GM19239 (cell line): Measurements from ENCODE around the gene PKD2L1.

Experiments used
- DNase-seq: peaks from one replicate; pipeline ENCODE4 v3.0.0; 2011; ENCODE audit warnings: low spot score; ENCODE audit not compliant: insufficient read length
- FAIRE-seq: peaks from 2 replicates; lab custom pipeline; 2011; peaks lifted over from hg19 to GRCh38; lab: Jason Lieb, UNC

PKD2L1 gene

GRCh38 chr10:100357059-100357858, 27.2 kb upstream of the PKD2L1 start:
- no peak for FAIRE-seq
- DNase-seq = no peak

GRCh38 chr10:100356067-100357017, 26.3 kb upstream of the PKD2L1 start:
- FAIRE-seq = no peak
- DNase-seq = no peak

GRCh38 chr10:100355086-100355485, 25.1 kb upstream of the PKD2L1 start:
- FAIRE-seq (no peak), DNase-seq (no peak)

- no peak for DNase-seq
- no peak for FAIRE-seq
These were observed 23.9 kb upstream of the PKD2L1 start for GRCh38 chr10:100353770-100354485.

GRCh38 chr10:100350914-100351485, 21.0 kb upstream of the PKD2L1 start:
- no peak for FAIRE-seq
- no peak for DNase-seq

DNA sequence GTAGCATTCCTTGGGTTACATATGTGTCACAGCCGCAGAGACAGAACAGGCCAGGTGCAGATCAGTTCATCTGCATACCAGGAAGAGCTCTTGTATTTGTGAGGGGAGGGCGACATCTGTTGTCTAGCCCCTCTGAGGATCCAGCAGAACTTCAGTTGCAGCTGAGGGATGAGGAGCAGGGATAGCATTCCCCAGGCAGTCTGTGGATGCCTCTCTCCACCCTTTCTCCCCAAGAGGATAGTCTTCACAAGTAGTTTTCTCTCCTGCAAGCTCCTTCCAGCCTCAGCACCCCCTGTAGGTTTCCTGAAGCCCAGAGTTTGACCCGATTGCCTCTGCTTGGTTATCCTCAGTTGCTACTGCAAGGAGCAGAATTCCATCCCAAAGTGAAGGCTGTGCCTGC, 19.6 kb upstream of the PKD2L1 start:
- no peak for DNase-seq
- no peak for FAIRE-seq

GRCh38 chr10:100349087-100349486, 19.1 kb upstream of the PKD2L1 start:
- DNase-seq = no peak
- no peak for FAIRE-seq

DNA sequence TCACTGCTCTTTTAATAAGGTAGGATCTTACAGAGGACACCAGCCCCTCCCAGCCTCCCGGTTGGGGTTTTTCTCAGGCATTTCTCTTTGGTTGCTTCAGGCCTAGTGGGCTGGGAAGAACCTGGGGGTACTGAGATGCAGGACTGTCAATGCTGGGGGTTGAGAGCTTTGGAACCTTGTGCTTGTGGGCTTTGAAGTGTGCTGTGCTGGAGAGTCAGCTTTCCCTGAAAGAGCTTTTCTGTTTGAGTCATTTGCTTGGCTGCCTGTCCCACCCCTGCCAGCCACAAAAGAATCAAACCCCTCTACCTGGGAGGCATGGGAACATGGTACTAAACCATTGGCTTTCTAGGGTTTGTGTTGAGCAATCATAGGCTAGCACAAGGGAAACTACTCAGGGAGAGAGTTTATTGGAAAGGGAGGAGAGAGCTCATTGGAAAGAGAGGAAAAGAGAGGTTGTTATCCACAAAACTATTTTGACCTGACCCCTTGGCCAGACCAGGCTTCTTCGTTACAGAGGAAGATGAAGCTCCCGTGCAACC, 18.4 kb upstream of the PKD2L1 start:
- DNase-seq (no peak), FAIRE-seq (no peak)

DNA sequence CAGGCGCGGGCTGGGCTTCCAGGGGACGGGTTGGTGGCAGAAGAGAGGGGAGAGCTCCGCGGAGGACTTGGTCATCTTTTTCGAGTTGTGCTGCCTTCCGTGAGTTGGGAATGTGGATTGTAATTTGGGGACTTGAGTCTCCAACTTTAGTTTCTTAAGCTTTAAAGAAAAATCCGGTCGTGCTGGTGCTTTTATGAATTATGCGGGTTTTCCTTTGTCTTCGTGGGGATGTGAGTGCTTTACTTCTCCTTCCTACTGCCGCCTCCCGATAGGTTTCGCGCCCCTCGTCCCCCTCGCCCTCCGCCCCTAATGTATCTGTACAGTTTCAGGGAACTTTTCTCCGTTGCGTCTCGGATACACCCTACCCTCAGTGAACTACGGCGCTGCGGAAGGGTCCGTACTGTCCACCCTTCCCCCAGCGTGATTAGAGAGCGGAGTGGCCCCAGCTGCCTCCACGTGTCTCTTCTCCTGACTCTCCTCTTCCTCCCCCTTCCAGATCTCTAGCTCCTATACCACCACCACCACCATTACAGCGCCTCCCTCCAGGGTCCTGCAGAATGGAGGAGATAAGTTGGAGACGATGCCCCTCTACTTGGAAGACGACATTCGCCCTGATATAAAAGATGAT, 17.7 kb upstream of the PKD2L1 start:
- no peak for DNase-seq
- FAIRE-seq = peak; percentile 40

DNA sequence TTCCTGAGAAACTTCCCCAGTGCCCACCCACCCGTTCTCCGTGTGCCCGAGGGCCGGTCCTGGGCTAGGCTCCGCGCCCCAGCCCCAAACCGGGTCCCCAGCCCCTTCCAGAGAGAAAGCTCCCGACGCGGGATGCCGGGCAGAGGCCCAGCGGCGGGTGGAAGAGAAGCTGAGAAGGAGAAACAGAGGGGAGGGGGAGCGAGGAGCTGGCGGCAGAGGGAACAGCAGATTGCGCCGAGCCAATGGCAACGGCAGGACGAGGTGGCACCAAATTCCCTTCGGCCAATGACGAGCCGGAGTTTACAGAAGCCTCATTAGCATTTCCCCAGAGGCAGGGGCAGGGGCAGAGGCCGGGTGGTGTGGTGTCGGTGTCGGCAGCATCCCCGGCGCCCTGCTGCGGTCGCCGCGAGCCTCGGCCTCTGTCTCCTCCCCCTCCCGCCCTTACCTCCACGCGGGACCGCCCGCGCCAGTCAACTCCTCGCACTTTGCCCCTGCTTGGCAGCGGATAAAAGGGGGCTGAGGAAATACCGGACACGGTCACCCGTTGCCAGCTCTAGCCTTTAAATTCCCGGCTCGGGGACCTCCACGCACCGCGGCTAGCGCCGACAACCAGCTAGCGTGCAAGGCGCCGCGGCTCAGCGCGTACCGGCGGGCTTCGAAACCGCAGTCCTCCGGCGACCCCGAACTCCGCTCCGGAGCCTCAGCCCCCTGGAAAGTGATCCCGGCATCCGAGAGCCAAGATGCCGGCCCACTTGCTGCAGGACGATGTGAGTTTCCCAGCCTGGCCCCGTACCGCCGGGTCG, 16.9 kb upstream of the PKD2L1 start, which contains the start of gene SCD:
TSS of gene SCD (plus strand) at position 469 of the 803 bp plus-strand sequence. CDS start at position 741, 272 bp downstream.
- DNase-seq (peak; percentile 90), FAIRE-seq (peak; percentile 97)

DNA sequence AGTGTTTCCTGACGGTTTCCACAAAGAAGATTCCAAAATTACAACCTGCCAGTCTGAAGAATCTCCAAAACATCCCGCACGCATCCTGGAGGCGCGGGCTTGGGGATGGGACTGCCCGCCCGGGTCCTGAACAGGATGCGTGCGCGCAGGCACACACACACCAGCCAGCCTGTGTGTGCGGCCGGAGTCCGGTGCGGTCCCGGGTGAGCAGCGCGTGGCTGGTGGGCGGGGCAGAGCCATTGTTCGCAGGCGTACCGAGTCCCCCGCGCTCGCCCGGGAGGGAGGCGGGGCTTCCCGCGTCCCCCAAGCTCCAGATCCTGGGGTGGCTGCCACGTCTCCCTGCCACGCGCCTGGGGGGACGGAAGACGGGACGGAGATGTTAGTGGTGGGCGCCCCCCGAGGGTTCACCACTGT, 16.3 kb upstream of the PKD2L1 start:
- DNase-seq = no peak
- FAIRE-seq = peak; percentile 8

GRCh38 chr10:100345570-100346330, 15.7 kb upstream of the PKD2L1 start:
- FAIRE-seq = no peak

GRCh38 chr10:100344241-100344788, 14.3 kb upstream of the PKD2L1 start:
- FAIRE-seq = no peak
- no peak for DNase-seq

More at GRCh38 chr10:100345570-100346330, 15.7 kb upstream of the PKD2L1 start:
- DNase-seq = no peak

DNA sequence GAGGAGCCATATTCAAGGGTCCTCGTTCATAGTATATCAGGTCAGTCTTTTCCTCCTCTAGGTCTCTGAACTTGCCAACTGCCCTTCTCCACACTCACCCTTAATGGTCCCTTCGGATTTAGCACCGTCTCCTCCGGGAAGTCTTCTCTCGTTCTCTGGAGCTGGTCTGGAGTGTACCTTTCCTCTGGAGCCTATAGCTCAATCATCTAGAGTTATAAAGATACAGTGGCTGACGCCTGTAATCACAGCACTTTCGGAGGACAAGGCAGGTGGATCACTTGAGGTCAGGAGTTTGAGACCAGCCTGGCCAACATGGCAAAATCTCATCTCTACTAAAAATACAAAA, 12.6 kb upstream of the PKD2L1 start:
- DNase-seq (no peak), FAIRE-seq (no peak)

- DNase-seq = peak; percentile 21
- FAIRE-seq = no peak
These were observed 12.1 kb upstream of the PKD2L1 start for GRCh38 chr10:100341953-100342626.

DNA sequence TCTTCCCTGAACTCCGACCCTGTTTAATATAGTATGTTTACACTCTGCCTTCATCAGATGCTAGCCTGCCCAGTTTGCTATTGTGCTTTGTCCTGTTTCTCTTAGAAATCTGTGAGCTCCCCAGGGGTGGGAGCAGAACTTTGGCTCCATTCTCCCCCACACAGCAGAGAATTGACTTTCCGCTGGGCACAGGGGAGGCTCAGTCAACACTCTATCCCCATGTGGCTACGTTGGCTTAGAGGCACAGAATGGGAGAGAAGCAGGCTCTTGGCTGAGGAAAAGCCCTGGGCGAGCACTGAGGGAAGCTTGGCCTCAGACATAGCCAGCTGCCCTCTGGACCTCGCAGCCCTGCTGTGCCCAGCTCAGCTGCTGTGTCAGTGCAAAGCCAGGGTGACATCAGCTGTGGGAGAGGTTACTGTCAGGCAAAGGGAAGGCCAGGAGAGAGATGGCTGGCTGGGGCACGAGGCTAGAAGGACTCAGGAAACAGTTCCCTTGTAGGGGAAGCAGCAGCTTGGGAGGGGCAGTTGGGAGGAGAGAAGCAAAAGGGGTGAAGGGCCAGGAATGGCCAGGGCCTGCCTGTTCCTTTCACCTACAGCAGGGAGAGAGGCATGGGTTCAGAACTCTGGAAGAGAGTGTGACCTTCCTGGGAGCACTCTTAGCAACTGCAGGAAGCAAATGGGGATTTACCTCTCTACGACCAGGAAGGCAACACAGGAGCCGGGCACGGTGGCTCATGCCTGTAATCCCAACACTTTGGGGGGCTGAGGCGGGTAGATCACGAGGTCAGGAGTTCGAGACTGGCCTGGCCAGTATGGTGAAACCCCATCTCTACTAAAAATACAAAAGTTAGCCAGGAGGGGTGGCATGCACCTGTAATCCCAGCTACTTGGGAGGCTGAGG, 11.2 kb upstream of the PKD2L1 start:
- no peak for DNase-seq
- no peak for FAIRE-seq
